ENCODE measurements around the gene CD48.

Gene CD48

DNA sequence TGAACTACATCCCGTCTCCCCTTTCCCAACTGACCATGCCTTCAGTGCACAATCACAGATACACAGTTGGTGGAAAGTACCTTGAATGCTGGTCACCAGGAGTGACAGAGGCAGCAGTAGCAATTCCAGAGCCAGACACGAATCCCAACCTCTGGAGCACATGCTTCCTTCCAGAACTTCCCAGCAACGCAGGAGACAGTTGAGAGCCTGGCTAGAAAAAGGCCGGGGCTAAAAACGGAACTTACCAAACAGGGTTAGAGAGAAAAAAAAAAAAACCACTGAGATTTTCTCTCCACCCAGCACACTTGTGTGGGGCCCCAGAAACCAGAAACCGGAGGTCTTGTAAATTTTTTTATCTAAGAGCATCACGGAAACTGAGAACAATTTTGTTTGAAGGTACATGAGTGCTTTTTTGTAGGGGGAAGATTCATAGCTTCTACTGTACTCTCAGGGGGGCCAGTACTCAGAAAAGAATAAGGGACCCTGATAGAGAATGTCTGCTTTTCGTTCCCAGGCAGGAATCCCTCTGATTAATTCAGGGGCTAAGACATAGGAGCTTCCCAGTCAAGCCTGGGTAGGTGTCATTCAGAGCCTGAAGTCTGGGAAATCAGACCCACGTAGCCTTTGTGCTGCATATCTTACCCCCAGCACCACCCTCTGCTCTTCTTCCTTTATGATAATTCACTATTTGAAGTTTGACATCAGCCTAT lies at the start of gene CD48:
Gene CD48 (minus strand): TSS at position 221 of the 710 bp plus-strand sequence. CDS start 59 bp downstream, at position 162.
- no peak for DNase-seq (ENCODE audit: low read depth)

GRCh38 chr1:160761046-160761445 lies 49.4 kb upstream of the CD48 start:
- no peak for DNase-seq (ENCODE audit: low read depth)

GRCh38 chr1:160759740-160760139 lies 48.1 kb upstream of the CD48 start:
- no peak for DNase-seq (ENCODE audit: low read depth)

DNA sequence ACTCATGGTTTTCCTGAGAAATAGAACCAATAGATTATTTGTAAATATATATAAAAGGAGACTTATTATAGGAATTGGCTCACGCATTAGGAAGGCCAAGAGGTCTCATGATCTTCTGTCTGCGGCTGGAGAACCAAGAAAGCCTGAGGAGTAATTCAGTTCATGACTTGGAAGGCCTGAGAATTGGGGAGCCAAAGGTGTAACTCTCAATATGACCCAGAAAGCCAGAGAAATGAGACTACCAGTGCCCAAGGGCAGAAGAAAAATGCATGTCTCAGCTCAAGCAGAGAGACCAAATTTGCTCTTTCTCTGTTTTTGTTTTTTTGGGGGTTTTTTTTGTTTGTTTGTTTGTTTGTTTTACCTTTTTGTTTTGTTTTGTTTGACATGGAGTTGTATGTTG lies 46.9 kb upstream of the CD48 start:
- DNase-seq (ENCODE audit: low read depth), result no peak

- DNase-seq (ENCODE audit: low read depth), result no peak
Measured at GRCh38 chr1:160756849-160757201, 45.2 kb upstream of the CD48 start.

GRCh38 chr1:160755911-160756848 lies 44.6 kb upstream of the CD48 start:
- no peak for DNase-seq (ENCODE audit: low read depth)

DNA sequence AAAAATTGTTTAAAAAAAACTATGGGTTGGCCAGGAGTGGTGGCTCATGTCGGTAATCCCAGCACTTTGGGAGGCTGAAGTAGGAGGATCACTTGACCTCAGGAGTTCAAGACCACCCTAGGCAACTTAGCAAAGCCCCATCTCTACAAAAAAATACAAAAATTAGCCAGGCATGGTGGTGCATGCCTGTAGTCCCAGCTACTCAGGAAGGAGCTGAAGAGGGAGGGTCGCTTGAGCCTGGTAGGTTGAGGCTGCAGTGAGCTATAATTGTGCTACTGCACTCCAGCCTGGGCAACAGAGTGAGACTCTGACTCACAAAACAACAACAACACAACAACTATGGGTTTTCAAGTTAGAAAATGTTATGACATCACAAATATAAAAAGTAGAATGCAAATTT lies 43.8 kb upstream of the CD48 start:
- DNase-seq (ENCODE audit: low read depth), result no peak

GRCh38 chr1:160753594-160753993 lies 42.0 kb upstream of the CD48 start:
- no peak for DNase-seq (ENCODE audit: low read depth)

DNA sequence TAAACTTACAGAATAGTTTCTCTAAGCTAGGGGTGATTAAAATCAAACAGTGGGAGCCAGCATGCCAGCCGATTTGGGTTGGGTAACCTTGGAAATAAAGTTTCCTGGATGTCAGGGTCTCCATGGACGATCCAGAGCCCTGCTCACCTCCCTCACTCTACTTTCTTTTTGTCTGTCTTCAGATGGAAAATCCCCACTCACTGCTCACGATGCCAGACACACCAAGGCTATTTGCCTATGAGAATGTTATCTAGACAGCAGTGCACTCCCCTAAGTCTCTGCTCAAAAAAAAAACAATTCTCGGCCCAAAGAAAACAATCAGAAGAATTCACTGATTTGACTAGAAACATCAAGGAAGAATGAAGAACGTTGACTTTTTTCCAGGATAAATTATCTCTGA lies 41.3 kb upstream of the CD48 start:
- DNase-seq (ENCODE audit: low read depth), result no peak

DNA sequence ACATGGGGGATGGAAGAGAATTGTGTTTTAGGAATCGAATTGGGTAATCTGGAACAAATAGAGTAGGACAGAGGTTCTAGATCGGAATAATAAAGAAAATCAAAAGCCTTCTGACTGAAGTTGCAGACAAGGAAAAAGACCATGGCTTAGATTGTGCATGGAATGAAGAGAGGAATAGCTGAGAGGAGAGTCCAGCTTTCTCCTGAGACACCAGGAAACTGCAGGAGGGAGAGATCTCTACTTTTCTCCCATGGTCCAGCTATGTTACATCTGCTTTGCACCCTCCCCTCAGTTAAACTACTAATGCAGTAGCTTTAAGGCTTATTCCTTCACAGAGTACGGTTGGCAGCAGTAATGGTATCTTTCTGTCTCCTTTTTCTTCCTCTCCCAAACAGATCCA lies 40.8 kb upstream of the CD48 start:
- DNase-seq (ENCODE audit: low read depth), result no peak

DNA sequence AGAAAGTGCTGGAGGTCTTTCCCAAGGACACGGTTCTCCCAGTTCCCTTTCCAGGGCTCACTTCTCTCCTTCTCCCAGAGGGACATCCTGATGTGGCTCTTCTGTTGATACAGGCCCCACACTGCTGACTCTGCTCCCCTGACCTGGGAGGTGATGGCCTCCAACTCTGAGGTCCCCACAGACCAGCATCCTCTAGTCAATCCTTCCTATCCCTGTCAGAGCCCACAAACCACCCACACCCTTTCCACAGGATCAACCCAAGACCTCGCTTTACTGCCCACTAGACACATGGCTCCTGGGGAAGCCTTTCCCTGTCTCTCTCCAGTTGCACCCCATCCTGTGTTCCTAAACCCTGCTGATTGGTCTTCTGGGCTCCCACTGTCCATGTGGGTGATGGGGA lies 39.0 kb upstream of the CD48 start:
- DNase-seq (ENCODE audit: low read depth), result no peak

- no peak for DNase-seq (ENCODE audit: low read depth)
Measured at GRCh38 chr1:160748878-160749269, 37.3 kb upstream of the CD48 start.

DNA sequence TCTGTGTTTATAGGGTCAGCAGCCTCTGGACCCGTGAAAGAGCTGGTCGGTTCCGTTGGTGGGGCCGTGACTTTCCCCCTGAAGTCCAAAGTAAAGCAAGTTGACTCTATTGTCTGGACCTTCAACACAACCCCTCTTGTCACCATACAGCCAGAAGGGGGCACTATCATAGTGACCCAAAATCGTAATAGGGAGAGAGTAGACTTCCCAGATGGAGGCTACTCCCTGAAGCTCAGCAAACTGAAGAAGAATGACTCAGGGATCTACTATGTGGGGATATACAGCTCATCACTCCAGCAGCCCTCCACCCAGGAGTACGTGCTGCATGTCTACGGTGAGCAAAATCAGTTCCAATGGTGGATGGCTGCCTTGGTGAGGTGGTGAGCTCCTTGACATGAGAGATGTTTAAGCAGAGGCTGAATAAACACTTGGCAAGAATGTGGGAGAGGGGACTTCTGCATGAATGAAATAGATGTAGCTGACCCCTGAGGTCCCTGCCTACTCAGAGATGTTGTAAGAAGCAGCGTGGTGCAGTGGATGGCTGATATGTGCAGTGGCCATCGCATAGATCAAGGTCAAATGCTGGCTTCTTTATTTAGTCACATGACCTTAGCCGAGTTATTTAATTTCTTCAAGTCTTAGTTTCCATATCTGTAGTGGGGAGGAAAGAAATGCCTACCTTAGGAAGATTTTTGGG lies 36.7 kb upstream of the CD48 start:
- DNase-seq (ENCODE audit: low read depth), result no peak

DNA sequence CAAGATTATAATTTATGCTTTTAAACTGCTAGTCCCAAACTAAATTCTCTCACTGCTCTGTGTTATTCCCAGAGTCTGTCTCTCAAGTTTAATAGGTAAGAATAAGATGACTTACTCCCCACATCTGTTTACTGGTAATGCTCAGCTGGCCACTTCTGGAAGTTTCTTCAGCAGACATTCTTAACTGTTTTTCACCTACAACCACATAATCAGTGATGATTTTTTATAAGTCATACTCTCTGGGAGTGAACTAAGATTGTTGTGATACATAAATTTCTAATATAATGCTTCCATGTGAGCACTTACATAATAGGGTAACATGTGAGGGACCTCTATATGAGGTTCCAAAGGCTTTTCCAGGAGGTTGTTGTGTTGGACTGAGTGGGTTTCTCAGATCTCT lies 36.1 kb upstream of the CD48 start:
- no peak for DNase-seq (ENCODE audit: low read depth)

- no peak for DNase-seq (ENCODE audit: low read depth)
Measured at GRCh38 chr1:160746836-160747500, 35.3 kb upstream of the CD48 start.

DNA sequence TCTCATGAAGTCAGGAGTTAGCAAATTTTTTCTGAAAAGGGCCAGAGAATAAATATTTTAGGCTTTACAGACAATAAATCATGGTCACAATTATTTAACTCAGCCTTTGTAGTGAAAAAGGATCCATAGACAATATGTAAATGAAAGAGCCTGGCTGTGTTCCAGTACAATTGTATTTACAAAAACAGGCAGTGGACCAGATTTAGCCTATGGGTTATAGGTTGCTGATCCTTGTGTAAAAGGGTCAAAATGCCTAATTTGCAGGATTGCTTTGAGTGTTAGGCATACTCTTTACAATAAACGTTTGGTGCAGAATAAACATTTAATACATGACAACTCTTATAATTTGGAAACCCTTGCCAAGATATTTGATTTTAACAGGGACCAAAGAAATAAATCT lies 33.9 kb upstream of the CD48 start:
- DNase-seq (ENCODE audit: low read depth), result no peak

GRCh38 chr1:160744852-160745520 lies 33.4 kb upstream of the CD48 start:
- DNase-seq (ENCODE audit: low read depth), result no peak

DNA sequence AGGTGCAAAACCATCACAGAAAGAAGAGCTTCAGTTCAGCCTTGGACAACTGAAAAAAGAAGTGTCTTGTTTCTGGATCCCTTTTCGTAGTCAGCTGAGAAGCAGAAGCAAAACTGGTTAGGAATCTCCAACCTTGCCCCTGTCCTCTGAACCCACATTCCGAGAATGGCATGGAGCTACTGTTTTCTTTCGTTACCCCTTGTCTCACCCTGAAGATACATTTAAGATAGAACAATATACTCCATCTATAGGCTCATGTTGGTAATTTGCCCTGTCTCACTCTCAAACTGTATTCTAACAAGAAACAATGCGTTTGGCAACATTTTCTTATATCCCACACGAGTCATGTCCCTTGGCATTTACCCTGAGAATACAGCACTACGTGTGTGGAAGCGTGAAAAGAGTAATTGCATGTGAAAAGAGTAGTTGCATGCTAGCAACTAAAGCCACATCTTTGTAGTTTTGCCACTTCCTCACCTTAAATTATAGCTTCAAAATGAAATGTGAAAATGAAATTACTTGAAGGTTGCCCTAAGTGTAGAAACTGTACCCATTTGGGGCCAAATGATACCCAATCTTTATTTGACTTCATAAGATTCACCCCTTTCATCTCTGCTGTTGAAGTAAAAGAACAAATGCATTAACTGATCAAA lies 32.7 kb upstream of the CD48 start:
- DNase-seq (ENCODE audit: low read depth), result no peak

- no peak for DNase-seq (ENCODE audit: low read depth)
Measured at GRCh38 chr1:160743266-160743665, 31.6 kb upstream of the CD48 start.

DNA sequence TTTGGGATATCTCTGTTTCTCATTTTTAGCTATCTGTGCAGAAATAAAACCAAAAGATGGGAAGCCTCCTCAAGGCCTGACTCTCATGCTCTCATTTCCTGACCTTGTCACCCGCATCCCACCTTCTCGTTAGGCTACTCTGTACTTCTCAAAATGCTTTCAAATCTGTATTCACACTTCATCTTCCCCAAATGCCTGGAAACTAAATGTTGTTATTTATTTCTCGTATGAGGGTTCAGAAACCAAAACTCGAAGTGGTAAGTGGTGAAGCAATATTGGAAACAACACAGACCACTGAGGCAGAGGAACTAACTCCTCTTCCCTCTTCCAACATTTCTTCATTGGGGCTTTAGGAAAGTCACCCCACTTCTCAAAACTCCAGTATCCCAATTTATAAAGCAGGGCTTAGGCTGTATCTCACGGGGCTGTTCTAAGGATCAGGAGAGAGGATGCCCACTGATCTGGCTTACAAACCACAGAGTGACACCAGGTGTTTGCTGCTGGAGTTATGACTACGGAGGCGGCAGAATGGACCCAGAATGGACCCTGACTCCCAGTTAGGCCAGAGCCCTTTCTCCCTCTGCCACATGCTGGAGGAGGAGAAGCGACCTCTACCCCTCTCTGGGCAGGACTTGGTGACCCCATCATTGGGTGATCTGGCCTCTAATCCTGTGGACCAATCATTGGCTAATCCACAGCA lies 31.0 kb upstream of the CD48 start:
- DNase-seq (ENCODE audit: low read depth), result no peak

All from GM04504 (cell line).